ENCODE data around the gene GRK2. TPM values are rescaled to one million over a fixed set of nuclear protein-coding genes. Genes with fewer than 3 reads are reported as not detected.

GRK2 gene
- total and polyA plus RNA-seq, 9 of the 15 experiments (the other 6 are each of a cell fraction or from before 2014, with no cell fraction given) = 0.24 to 95.8 (median 56.5) TPM

DNA sequence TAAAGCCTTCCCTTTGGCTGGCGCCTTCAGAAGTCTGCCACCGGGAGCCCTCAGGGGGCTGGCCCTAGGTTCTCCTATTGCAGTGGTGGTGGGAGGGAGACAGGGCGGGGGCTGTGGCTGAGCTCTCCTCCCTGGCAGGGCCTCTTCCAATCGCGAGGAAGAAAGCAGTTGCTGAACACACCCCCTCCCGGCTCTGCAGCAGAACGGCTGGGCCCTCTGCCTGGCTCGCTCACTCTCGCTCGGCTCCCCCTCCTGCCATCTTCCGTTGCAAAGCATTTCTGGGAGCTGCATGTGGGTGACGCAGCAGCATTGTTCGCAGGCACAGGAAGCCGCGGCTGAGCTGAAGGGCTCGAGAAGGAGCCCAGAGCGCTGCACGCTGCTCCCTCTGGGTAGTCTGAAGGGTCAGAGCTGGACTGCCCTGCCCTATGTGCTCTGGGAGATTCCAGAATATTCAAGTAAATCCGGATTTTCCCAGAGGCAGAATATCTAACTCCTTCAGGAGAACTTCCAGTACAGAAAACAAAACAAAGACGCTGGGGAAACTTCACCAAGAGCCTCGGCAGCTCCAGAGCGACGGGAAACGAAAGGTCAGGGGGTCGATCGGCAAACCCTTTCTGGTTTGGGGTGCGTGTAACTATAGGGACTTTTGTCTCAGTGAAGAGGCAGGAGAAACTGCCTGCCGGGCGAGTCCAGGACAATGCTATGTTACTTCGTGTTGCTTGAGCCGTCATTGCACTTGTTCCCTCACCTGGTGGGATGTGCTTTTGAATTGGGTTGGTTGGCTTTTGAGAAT is 26.3 kb upstream of the GRK2 start (continued):
- TF ChIP-seq, protein P1, sequence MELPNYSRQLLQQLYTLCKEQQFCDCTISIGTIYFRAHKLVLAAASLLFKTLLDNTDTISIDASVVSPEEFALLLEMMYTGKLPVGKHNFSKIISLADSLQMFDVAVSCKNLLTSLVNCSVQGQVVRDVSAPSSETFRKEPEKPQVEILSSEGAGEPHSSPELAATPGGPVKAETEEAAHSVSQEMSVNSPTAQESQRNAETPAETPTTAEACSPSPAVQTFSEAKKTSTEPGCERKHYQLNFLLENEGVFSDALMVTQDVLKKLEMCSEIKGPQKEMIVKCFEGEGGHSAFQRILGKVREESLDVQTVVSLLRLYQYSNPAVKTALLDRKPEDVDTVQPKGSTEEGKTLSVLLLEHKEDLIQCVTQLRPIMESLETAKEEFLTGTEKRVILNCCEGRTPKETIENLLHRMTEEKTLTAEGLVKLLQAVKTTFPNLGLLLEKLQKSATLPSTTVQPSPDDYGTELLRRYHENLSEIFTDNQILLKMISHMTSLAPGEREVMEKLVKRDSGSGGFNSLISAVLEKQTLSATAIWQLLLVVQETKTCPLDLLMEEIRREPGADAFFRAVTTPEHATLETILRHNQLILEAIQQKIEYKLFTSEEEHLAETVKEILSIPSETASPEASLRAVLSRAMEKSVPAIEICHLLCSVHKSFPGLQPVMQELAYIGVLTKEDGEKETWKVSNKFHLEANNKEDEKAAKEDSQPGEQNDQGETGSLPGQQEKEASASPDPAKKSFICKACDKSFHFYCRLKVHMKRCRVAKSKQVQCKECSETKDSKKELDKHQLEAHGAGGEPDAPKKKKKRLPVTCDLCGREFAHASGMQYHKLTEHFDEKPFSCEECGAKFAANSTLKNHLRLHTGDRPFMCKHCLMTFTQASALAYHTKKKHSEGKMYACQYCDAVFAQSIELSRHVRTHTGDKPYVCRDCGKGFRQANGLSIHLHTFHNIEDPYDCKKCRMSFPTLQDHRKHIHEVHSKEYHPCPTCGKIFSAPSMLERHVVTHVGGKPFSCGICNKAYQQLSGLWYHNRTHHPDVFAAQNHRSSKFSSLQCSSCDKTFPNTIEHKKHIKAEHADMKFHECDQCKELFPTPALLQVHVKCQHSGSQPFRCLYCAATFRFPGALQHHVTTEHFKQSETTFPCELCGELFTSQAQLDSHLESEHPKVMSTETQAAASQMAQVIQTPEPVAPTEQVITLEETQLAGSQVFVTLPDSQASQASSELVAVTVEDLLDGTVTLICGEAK (IDR thresholded peaks at IDR 0.05) = 0 out of 2 replicates have a peak, but pooled peaks have one; percentile 59
- TF ChIP-seq, protein P1 (CRISPR knock-in tag; IDR thresholded peaks at IDR 0.05) = no peak
- TF ChIP-seq, protein P2, sequence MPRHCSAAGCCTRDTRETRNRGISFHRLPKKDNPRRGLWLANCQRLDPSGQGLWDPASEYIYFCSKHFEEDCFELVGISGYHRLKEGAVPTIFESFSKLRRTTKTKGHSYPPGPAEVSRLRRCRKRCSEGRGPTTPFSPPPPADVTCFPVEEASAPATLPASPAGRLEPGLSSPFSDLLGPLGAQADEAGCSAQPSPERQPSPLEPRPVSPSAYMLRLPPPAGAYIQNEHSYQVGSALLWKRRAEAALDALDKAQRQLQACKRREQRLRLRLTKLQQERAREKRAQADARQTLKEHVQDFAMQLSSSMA (CRISPR knock-in tag; IDR thresholded peaks at IDR 0.05) = no peak
- TF ChIP-seq, protein P3, sequence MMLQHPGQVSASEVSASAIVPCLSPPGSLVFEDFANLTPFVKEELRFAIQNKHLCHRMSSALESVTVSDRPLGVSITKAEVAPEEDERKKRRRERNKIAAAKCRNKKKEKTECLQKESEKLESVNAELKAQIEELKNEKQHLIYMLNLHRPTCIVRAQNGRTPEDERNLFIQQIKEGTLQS (IDR thresholded peaks at IDR 0.05) = peak; percentile 43; the same call in 1 of the 2 replicates
- TF ChIP-seq, protein P3 (CRISPR knock-in tag; conservative IDR thresholded peaks at IDR 0.05) = peak; percentile 73; the same call in 1 of the 2 replicates
- TF ChIP-seq MEF2A (IDR thresholded peaks at IDR 0.05; ENCODE audit: control insufficient read depth, low read depth, low read length) = no peak
- no peak for TF ChIP-seq NUFIP1 (IDR thresholded peaks at IDR 0.05; ENCODE audit: partially characterized antibody)
- TF ChIP-seq CREB1 (IDR thresholded peaks at IDR 0.05) = peak; percentile 72
- TF ChIP-seq CREB1 (CRISPR knock-in tag; IDR thresholded peaks at IDR 0.05) = peak; percentile 85
- TF ChIP-seq MAZ (CRISPR knock-in tag; conservative IDR thresholded peaks at IDR 0.05 in 1 of 2, IDR thresholded peaks at IDR 0.05 in 1 of 2) = peak; percentile 69 to 98; a peak in 3 of 4 replicates
- TF ChIP-seq ZNF75A (CRISPR knock-in tag; IDR thresholded peaks at IDR 0.05) = no peak
- no peak for TF ChIP-seq ZNF121 (CRISPR knock-in tag; conservative IDR thresholded peaks at IDR 0.05)
- no peak for TF ChIP-seq NCOA2 (IDR thresholded peaks at IDR 0.05; ENCODE audit: partially characterized antibody in 2 of 2)
- peak; percentile 86; the same call in 1 of the 2 replicates for TF ChIP-seq GTF2F1 (IDR thresholded peaks at IDR 0.05; ENCODE audit: low read depth, low read length)
- no peak; the same call in 1 of the 2 replicates for TF ChIP-seq CXXC5 (CRISPR knock-in tag; IDR thresholded peaks at IDR 0.05)
- no peak for TF ChIP-seq ZNF77 (CRISPR knock-in tag; IDR thresholded peaks at IDR 0.05)
- TF ChIP-seq ZBTB1 (CRISPR knock-in tag; IDR thresholded peaks at IDR 0.05; ENCODE audit: borderline replicate concordance, low read depth) = peak; percentile 51; the same call in 1 of the 2 replicates
- peak; percentile 89; the same call in 1 of the 2 replicates for TF ChIP-seq KAT7 (CRISPR knock-in tag; IDR thresholded peaks at IDR 0.05; ENCODE audit: borderline replicate concordance)

All from K562 (cell line).